ENCODE measurements around the gene UBE2I. TPM values are rescaled to one million over a fixed set of nuclear protein-coding genes. Genes with fewer than 3 reads are reported as not detected.
"Not testable (repeated sequence)": the region's sequence is repeated elsewhere in the genome, so short reads cannot be mapped to it uniquely, and the experiment has no call there.

UBE2I gene
- total RNA-seq, 1 donor from 2014 or later = 143 TPM

GRCh38 chr16:1264345-1265089 lies 44.9 kb upstream of the UBE2I start:
- no peaks in the 10 kb centered on the region for H3K79me2 ChIP-seq (ENCODE audit: insufficient read depth, low read length)
- H3K4me1 ChIP-seq (ENCODE audit: insufficient read depth, low read length) = no peaks in the 10 kb centered on the region
- no peaks in the 10 kb centered on the region for H4K20me1 ChIP-seq (ENCODE audit: insufficient read depth, low read length)
- no peak for FAIRE-seq
- peaks cover 5% of the 10 kb centered on the region for H3K9me3 Mint-ChIP-seq (ENCODE audit: unreplicated experiment)
- no peaks in the 10 kb centered on the region for H3K9me3 ChIP-seq (ENCODE audit: insufficient read depth, low read depth, low read length)
- no peaks in the 10 kb centered on the region for H3K36me3 ChIP-seq (ENCODE audit: insufficient read depth, low read length)
- peaks cover 21% of the 10 kb centered on the region for H3K27me3 ChIP-seq (ENCODE audit: insufficient read depth, low read length)
- no peak overlapping the region for H3K4me3 ChIP-seq (ENCODE audit: insufficient read depth, low read depth, low read length)
- no peak overlapping the region for H2AFZ ChIP-seq (ENCODE audit: low read depth, low read length)
- H3K27me3 Mint-ChIP-seq (ENCODE audit: low read depth, unreplicated experiment) = peaks cover 30% of the 10 kb centered on the region
- H3K27ac ChIP-seq (ENCODE audit: low read depth, low read length) = no peak overlapping the region
- H3K36me3 Mint-ChIP-seq (ENCODE audit: low read depth, unreplicated experiment) = no peaks in the 10 kb centered on the region
- H3K4me1 Mint-ChIP-seq (ENCODE audit: low read depth, unreplicated experiment) = no peaks in the 10 kb centered on the region
- no peak overlapping the region for H3K4me3 Mint-ChIP-seq (ENCODE audit: unreplicated experiment)
- no peak overlapping the region for H3K4me2 ChIP-seq (ENCODE audit: low read length)
- H3K27ac Mint-ChIP-seq (ENCODE audit: unreplicated experiment) = no peak overlapping the region
- TF ChIP-seq CTCF (IDR thresholded peaks at IDR 0.05; ENCODE audit: insufficient read depth, low read depth, low read length) (no peak), EZH2 (IDR thresholded peaks at IDR 0.05; ENCODE audit: insufficient read depth, low read length) (no peak)
- H3K9ac ChIP-seq (ENCODE audit: low read length) = no peak overlapping the region
- no peak for DNase-seq (ENCODE audit: low read depth)

- no peaks in the 10 kb centered on the region for H3K36me3 ChIP-seq (ENCODE audit: insufficient read depth, low read length)
- H3K4me1 ChIP-seq (ENCODE audit: insufficient read depth, low read length) = no peaks in the 10 kb centered on the region
- no peak overlapping the region for H3K27ac ChIP-seq (ENCODE audit: low read depth, low read length)
- Mint-ChIP-seq H3K36me3 (ENCODE audit: low read depth, unreplicated experiment) (no peaks in the 10 kb centered on the region), H3K27ac (ENCODE audit: unreplicated experiment) (no peak overlapping the region), H3K4me1 (ENCODE audit: low read depth, unreplicated experiment) (no peaks in the 10 kb centered on the region), H3K9me3 (ENCODE audit: unreplicated experiment) (peaks cover 5% of the 10 kb centered on the region), H3K4me3 (ENCODE audit: unreplicated experiment) (no peak overlapping the region), H3K27me3 (ENCODE audit: low read depth, unreplicated experiment) (peaks cover 29% of the 10 kb centered on the region)
- peaks cover 15% of the 10 kb centered on the region for H3K27me3 ChIP-seq (ENCODE audit: insufficient read depth, low read length)
- no peaks in the 10 kb centered on the region for H3K79me2 ChIP-seq (ENCODE audit: insufficient read depth, low read length)
- no peak for DNase-seq (ENCODE audit: low read depth)
- no peak overlapping the region for H3K4me3 ChIP-seq (ENCODE audit: insufficient read depth, low read depth, low read length)
- no peak overlapping the region for H3K9ac ChIP-seq (ENCODE audit: low read length)
- H3K4me2 ChIP-seq (ENCODE audit: low read length) = no peak overlapping the region
- no peak overlapping the region for H2AFZ ChIP-seq (ENCODE audit: low read depth, low read length)
- TF ChIP-seq CTCF (IDR thresholded peaks at IDR 0.05; ENCODE audit: insufficient read depth, low read depth, low read length) (no peak), EZH2 (IDR thresholded peaks at IDR 0.05; ENCODE audit: insufficient read depth, low read length) (no peak)
- no peak for FAIRE-seq
- no peaks in the 10 kb centered on the region for H3K9me3 ChIP-seq (ENCODE audit: insufficient read depth, low read depth, low read length)
- H4K20me1 ChIP-seq (ENCODE audit: insufficient read depth, low read length) = no peaks in the 10 kb centered on the region
Observed at GRCh38 chr16:1265090-1265630, 44.3 kb upstream of the UBE2I start.

GRCh38 chr16:1265826-1266225 lies 43.6 kb upstream of the UBE2I start:
- Histone ChIP-seq H3K27me3 (ENCODE audit: insufficient read depth, low read length) (peaks cover 12% of the 10 kb centered on the region), H3K9ac (ENCODE audit: low read length) (no peak overlapping the region), H3K9me3 (ENCODE audit: insufficient read depth, low read depth, low read length) (no peaks in the 10 kb centered on the region), H3K36me3 (ENCODE audit: insufficient read depth, low read length) (no peaks in the 10 kb centered on the region), H3K4me1 (ENCODE audit: insufficient read depth, low read length) (no peaks in the 10 kb centered on the region), H3K79me2 (ENCODE audit: insufficient read depth, low read length) (no peaks in the 10 kb centered on the region), H2AFZ (ENCODE audit: low read depth, low read length) (no peak overlapping the region), H3K27ac (ENCODE audit: low read depth, low read length) (no peak overlapping the region), H4K20me1 (ENCODE audit: insufficient read depth, low read length) (no peaks in the 10 kb centered on the region), H3K4me3 (ENCODE audit: insufficient read depth, low read depth, low read length) (no peak overlapping the region), H3K4me2 (ENCODE audit: low read length) (no peak overlapping the region)
- H3K4me3 Mint-ChIP-seq (ENCODE audit: unreplicated experiment) = no peak overlapping the region
- H3K4me1 Mint-ChIP-seq (ENCODE audit: low read depth, unreplicated experiment) = no peaks in the 10 kb centered on the region
- FAIRE-seq (no peak), DNase-seq (ENCODE audit: low read depth) (no peak)
- peaks cover 29% of the 10 kb centered on the region for H3K27me3 Mint-ChIP-seq (ENCODE audit: low read depth, unreplicated experiment)
- H3K27ac Mint-ChIP-seq (ENCODE audit: unreplicated experiment) = no peak overlapping the region
- peaks cover 5% of the 10 kb centered on the region for H3K9me3 Mint-ChIP-seq (ENCODE audit: unreplicated experiment)
- TF ChIP-seq CTCF (IDR thresholded peaks at IDR 0.05; ENCODE audit: insufficient read depth, low read depth, low read length) (no peak), EZH2 (IDR thresholded peaks at IDR 0.05; ENCODE audit: insufficient read depth, low read length) (no peak)
- no peaks in the 10 kb centered on the region for H3K36me3 Mint-ChIP-seq (ENCODE audit: low read depth, unreplicated experiment)

- H3K4me2 ChIP-seq (ENCODE audit: low read length); H3K4me3 Mint-ChIP-seq (ENCODE audit: unreplicated experiment); H3K27me3 ChIP-seq (ENCODE audit: insufficient read depth, low read length); FAIRE-seq; H3K4me3 ChIP-seq (ENCODE audit: insufficient read depth, low read depth, low read length); H3K9ac ChIP-seq (ENCODE audit: low read length); H3K36me3 Mint-ChIP-seq (ENCODE audit: low read depth, unreplicated experiment); H2AFZ ChIP-seq (ENCODE audit: low read depth, low read length); H3K4me1 Mint-ChIP-seq (ENCODE audit: low read depth, unreplicated experiment); H3K27ac ChIP-seq (ENCODE audit: low read depth, low read length); H4K20me1 ChIP-seq (ENCODE audit: insufficient read depth, low read length); H3K9me3 ChIP-seq (ENCODE audit: insufficient read depth, low read depth, low read length); H3K4me1 ChIP-seq (ENCODE audit: insufficient read depth, low read length); DNase-seq (ENCODE audit: low read depth); H3K36me3 ChIP-seq (ENCODE audit: insufficient read depth, low read length); H3K27ac Mint-ChIP-seq (ENCODE audit: unreplicated experiment); H3K79me2 ChIP-seq (ENCODE audit: insufficient read depth, low read length); H3K9me3 Mint-ChIP-seq (ENCODE audit: unreplicated experiment): not testable (repeated sequence)
- peaks cover 30% of the 10 kb centered on the region for H3K27me3 Mint-ChIP-seq (ENCODE audit: low read depth, unreplicated experiment)
Observed at GRCh38 chr16:1269418-1269817, 40.0 kb upstream of the UBE2I start.
